A673 (cell line): Measurements from ENCODE around the gene IFFO2. TPM values are rescaled to one million over a fixed set of nuclear protein-coding genes. Genes with fewer than 3 reads are reported as not detected.
"Not testable (repeated sequence)": the region's sequence is repeated elsewhere in the genome, so short reads cannot be mapped to it uniquely, and the experiment has no call there.

Experiments used
- BruUV-seq: library from RNA; stranded (reverse); fragments of 400-500 nt; replicated peaks from 2 replicates; lab custom pipeline; 2021; lab: Mats Ljungman, UMichigan
- CTCF ChIA-PET: fragments of 300-600 bp; sonication (Branson Sonifier 250); formaldehyde crosslinking; loops from one replicate; lab custom pipeline; 2022; ENCODE audit warnings: antibody characterized with exemption; lab: Charles Lee
- POLR2A ChIA-PET: fragments of 300-600 bp; sonication (Branson Sonifier 250); formaldehyde crosslinking; loops from one replicate; lab custom pipeline; 2022; ENCODE audit warnings: antibody characterized with exemption; ENCODE audit not compliant: low non-redundant PET; lab: Charles Lee
- DNase-seq: peaks from one replicate; pipeline ENCODE4 v3.0.0-alpha.2; 2015; ENCODE audit warnings: low spot score
- H3K27ac ChIP-seq: fragments of 200-600 bp; sonication (generic); 2 replicates; pipeline ENCODE4 v1.5.1; 2016; ENCODE audit warnings: mixed run types, low read depth, mild to moderate bottlenecking, mixed read lengths, antibody characterized with exemption, low read length; ENCODE audit not compliant: poor library complexity, severe bottlenecking
- H3K27me3 ChIP-seq: fragments of 200-600 bp; sonication (generic); replicated peaks from 2 replicates; pipeline ENCODE4 v1.6.1; 2017; ENCODE audit warnings: mixed run types, low read depth, mild to moderate bottlenecking, mixed read lengths, antibody characterized with exemption, low read length; ENCODE audit not compliant: insufficient read depth, poor library complexity
- H3K36me3 ChIP-seq: fragments of 200-600 bp; sonication (generic); 2 replicates; pipeline ENCODE4 v1.6.1; 2016; ENCODE audit warnings: mixed run types, mild to moderate bottlenecking, mixed read lengths, antibody characterized with exemption, low read length; ENCODE audit not compliant: insufficient read depth, poor library complexity, severe bottlenecking
- H3K4me1 ChIP-seq: fragments of 200-600 bp; sonication (generic); 2 replicates; pipeline ENCODE4 v1.6.1; 2017; ENCODE audit warnings: mixed run types, mild to moderate bottlenecking, mixed read lengths, antibody characterized with exemption, low read length; ENCODE audit not compliant: insufficient read depth, poor library complexity, severe bottlenecking
- H3K4me3 ChIP-seq: fragments of 200-600 bp; sonication (generic); 2 replicates; pipeline ENCODE4 v1.5.1; 2016; ENCODE audit warnings: low read depth, mixed run types, mild to moderate bottlenecking, mixed read lengths, low read length; ENCODE audit not compliant: poor library complexity, severe bottlenecking
- H3K9me3 ChIP-seq: fragments of 200-600 bp; sonication (generic); 2 replicates; pipeline ENCODE4 v1.6.1; 2016; ENCODE audit warnings: mixed run types, low read depth, mild to moderate bottlenecking, mixed read lengths, antibody characterized with exemption, low read length; ENCODE audit not compliant: poor library complexity, severe bottlenecking
- EZH2 ChIP-seq: fragments of 200-600 bp; sonication (generic); IDR thresholded peaks from 2 replicates; pipeline ENCODE4 v1.6.1; 2017; ENCODE audit warnings: borderline replicate concordance, low read depth, mild to moderate bottlenecking, mixed read lengths, antibody characterized with exemption, low read length; ENCODE audit not compliant: poor library complexity, severe bottlenecking
- intact Hi-C: fragments of 100-400 bp; cut with micrococcal nuclease; formaldehyde crosslinking; loops from one replicate; pipeline ENCODE4 v1.10.0; 2022; ENCODE audit not compliant: unreplicated experiment
- total RNA-seq: library from RNA; stranded (reverse); gene quantifications from 2 replicates; pipeline ENCODE4 v1.2.3, GENCODE V29; 2021
- TF ChIP-seq, protein P1 (sequence below): fragments of 300-800, 200-600 bp; sonication (generic); conservative IDR thresholded peaks from 2 replicates; pipeline ENCODE4 v1.5.1; 2017; ENCODE audit warnings: low read depth, mild to moderate bottlenecking, antibody characterized with exemption, low read length, moderate library complexity, mixed read lengths

Gene IFFO2
- total RNA-seq, 1 experiment from 2014 or later: 13.3 TPM

DNA sequence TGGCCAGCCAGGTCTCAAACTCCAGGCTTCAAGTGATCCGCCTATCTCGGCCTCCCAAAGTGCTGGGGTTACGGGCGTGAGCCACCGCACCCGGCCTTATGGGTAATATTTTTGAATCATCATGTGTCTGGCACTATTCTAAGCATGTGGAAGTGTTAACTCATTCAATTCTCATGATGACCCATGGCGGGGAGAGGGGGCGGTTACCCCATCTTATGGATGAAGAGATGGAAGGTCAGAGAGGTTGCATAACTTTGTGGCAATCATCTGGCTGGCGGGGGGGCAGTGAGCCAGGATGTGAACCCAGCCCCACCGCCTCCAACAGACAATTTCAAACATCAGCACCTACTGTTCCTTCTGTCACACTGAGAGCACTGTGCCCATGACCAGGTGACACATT lies 85.5 kb downstream of the IFFO2 start:
- ChIA-PET POLR2A (no interaction called here), CTCF (no interaction called here)
- Histone ChIP-seq H3K4me3 (no peak overlapping the region), H3K4me1 (no peaks in the 10 kb centered on the region), H3K9me3 (no peaks in the 10 kb centered on the region), H3K27me3 (no peaks in the 10 kb centered on the region), H3K36me3 (no peaks in the 10 kb centered on the region), H3K27ac (no peak overlapping the region)
- DNase-seq: no peak
- intact Hi-C loops: no loop called here
- no TSS peak for BruUV-seq
- TF ChIP-seq EZH2: no peak
- TF ChIP-seq, protein P1, sequence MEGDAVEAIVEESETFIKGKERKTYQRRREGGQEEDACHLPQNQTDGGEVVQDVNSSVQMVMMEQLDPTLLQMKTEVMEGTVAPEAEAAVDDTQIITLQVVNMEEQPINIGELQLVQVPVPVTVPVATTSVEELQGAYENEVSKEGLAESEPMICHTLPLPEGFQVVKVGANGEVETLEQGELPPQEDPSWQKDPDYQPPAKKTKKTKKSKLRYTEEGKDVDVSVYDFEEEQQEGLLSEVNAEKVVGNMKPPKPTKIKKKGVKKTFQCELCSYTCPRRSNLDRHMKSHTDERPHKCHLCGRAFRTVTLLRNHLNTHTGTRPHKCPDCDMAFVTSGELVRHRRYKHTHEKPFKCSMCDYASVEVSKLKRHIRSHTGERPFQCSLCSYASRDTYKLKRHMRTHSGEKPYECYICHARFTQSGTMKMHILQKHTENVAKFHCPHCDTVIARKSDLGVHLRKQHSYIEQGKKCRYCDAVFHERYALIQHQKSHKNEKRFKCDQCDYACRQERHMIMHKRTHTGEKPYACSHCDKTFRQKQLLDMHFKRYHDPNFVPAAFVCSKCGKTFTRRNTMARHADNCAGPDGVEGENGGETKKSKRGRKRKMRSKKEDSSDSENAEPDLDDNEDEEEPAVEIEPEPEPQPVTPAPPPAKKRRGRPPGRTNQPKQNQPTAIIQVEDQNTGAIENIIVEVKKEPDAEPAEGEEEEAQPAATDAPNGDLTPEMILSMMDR: no peak

GRCh38 chr1:18870595-18870865 lies 85.9 kb downstream of the IFFO2 start:
- POLR2A ChIA-PET, H3K27me3 ChIP-seq, H3K4me1 ChIP-seq, H3K9me3 ChIP-seq, intact Hi-C loops, BruUV-seq, DNase-seq, H3K27ac ChIP-seq, H3K4me3 ChIP-seq, H3K36me3 ChIP-seq: not testable (repeated sequence)
- CTCF ChIA-PET: interaction anchor here (0.6 kb wide), 1 partner anchor 155 kb away, joined by 3 read pairs; no protein-coding TSS in a partner anchor

GRCh38 chr1:18869847-18870594 lies 86.5 kb downstream of the IFFO2 start:
- no peaks in the 10 kb centered on the region for H3K36me3 ChIP-seq
- no peak overlapping the region for H3K4me3 ChIP-seq
- no peaks in the 10 kb centered on the region for H3K27me3 ChIP-seq
- intact Hi-C loops: no loop called here
- CTCF ChIA-PET: interaction anchor here (0.6 kb wide), 1 partner anchor 155 kb away, joined by 3 read pairs; no protein-coding TSS in a partner anchor
- no peak for DNase-seq
- TF ChIP-seq EZH2: no peak
- TF ChIP-seq, protein P1: no peak
- POLR2A ChIA-PET: no interaction called here
- no peak overlapping the region for H3K27ac ChIP-seq
- no TSS peak for BruUV-seq
- no peaks in the 10 kb centered on the region for H3K4me1 ChIP-seq
- no peaks in the 10 kb centered on the region for H3K9me3 ChIP-seq

DNA sequence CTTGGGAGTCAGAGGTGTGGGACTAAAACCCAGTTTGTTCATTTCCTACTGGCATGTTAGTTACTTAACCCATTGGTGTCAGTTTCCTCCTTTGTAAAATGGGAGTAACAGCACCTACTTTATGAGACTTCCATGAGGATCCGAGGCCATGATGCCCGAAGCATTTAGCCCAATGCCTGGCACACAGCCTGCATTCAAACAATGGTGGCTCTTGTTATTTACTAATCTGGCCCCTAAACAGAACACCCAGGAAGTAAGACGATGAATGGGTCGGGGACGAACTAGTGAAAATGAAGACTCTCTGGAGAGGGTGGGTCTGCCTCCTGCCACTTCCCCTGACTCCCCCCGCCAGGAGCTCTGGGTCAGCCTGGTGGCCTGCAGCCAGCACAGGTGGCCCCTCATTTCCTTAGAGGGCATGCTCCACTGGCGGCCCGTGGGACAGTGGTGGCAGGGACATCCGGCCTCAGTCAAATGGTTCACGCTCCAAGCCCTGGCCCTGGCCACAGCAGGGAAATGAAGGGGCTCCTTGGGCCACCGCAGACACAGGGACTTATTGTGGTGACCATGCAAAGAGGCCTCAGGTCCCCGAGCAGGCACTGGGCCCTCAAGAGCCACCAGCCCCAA lies 87.6 kb downstream of the IFFO2 start:
- intact Hi-C loops: no loop called here
- Histone ChIP-seq H3K36me3 (no peaks in the 10 kb centered on the region), H3K4me3 (no peak overlapping the region), H3K4me1 (no peaks in the 10 kb centered on the region), H3K9me3 (no peaks in the 10 kb centered on the region), H3K27ac (no peak overlapping the region), H3K27me3 (no peaks in the 10 kb centered on the region)
- TF ChIP-seq EZH2: no peak
- TF ChIP-seq, protein P1: no peak
- DNase-seq: no peak
- ChIA-PET CTCF (no interaction called here), POLR2A (no interaction called here)
- BruUV-seq: no TSS peak
